GM10248 (cell line): ENCODE data around the gene PRKAA1.

ENCODE experiments used
- CTCF ChIA-PET: fragments of 300-600 bp; sonication (Branson Sonifier 250); formaldehyde crosslinking; extraction: SDS; loops from one replicate; lab custom pipeline; 2021; ENCODE audit warnings: antibody characterized with exemption; lab: Yijun Ruan, JAX
- POLR2A ChIA-PET: fragments of 350-650 bp; sonication (Branson Sonifier 250); formaldehyde crosslinking; extraction: SDS; loops from one replicate; lab custom pipeline; 2020; ENCODE audit warnings: antibody characterized with exemption; lab: Yijun Ruan, JAX
- DNase-seq: peaks from one replicate; pipeline ENCODE4 v3.0.0; 2012; ENCODE audit errors: extremely low spot score
- CTCF ChIP-seq: IDR thresholded peaks from 2 replicates; pipeline ENCODE4 v1.5.1; 2012; ENCODE audit warnings: mild to moderate bottlenecking, low read depth; ENCODE audit errors: extremely low read depth, missing control alignments, control extremely low read depth

PRKAA1 gene

GRCh38 chr5:40831346-40832210 is 33.4 kb upstream of the PRKAA1 start:
- CTCF ChIA-PET, result interaction anchor here (1.3 to 2.0 kb wide), 2 partner anchors 10 to 24 kb away, joined by 3 to 5 read pairs; no protein-coding TSS in a partner anchor
- DNase-seq, result no peak
- no peak for TF ChIP-seq CTCF
- POLR2A ChIA-PET, result interaction anchor here (0.5 to 3.3 kb wide), 3 partner anchors 8 to 453 kb away, joined by 3 to 13 read pairs (median 3); no protein-coding TSS in a partner anchor

- ChIA-PET POLR2A (no interaction called here), CTCF (interaction anchor here (0.8 to 0.9 kb wide), 2 partner anchors 8 to 13 kb away, joined by 3 read pairs; no protein-coding TSS in a partner anchor)
- DNase-seq, result no peak
- no peak for TF ChIP-seq CTCF
Measured at GRCh38 chr5:40829748-40830533, 31.8 kb upstream of the PRKAA1 start.

GRCh38 chr5:40828690-40829661 is 30.8 kb upstream of the PRKAA1 start:
- POLR2A ChIA-PET, result interaction anchor here (1.0 kb wide), 1 partner anchor 22 kb away, joined by 3 read pairs; no protein-coding TSS in a partner anchor
- DNase-seq, result no peak
- TF ChIP-seq CTCF, result no peak
- CTCF ChIA-PET, result interaction anchor here (0.8 to 0.9 kb wide), 2 partner anchors 7 to 14 kb away, joined by 3 read pairs; no protein-coding TSS in a partner anchor

GRCh38 chr5:40828021-40828631 is 30.0 kb upstream of the PRKAA1 start:
- ChIA-PET CTCF (no interaction called here), POLR2A (interaction anchor here (1.0 kb wide), 1 partner anchor 13 kb away, joined by 5 read pairs; no protein-coding TSS in a partner anchor)
- TF ChIP-seq CTCF, result no peak
- DNase-seq, result no peak

- CTCF ChIA-PET, result interaction anchor here (1.2 kb wide), 1 partner anchor 36 kb away, joined by 3 read pairs; no protein-coding TSS in a partner anchor
- POLR2A ChIA-PET, result interaction anchor here (1.0 kb wide), 1 partner anchor 12 kb away, joined by 5 read pairs; no protein-coding TSS in a partner anchor
- TF ChIP-seq CTCF, result no peak
- no peak for DNase-seq
Measured at GRCh38 chr5:40827188-40827977, 29.2 kb upstream of the PRKAA1 start.
